HG02610 (cell line): ENCODE measurements around the gene SLC2A1.
A peak's percentile ranks its signal among the peaks of the same experiment; 100 is the strongest.

Experiments used
- ATAC-seq: cut with Tn5 transposase; IDR thresholded peaks from one replicate; pipeline ENCODE4 v1.9.1; 2021; ENCODE audit warnings: mild to moderate bottlenecking, moderate library complexity; ENCODE audit not compliant: unreplicated experiment

Gene SLC2A1

DNA sequence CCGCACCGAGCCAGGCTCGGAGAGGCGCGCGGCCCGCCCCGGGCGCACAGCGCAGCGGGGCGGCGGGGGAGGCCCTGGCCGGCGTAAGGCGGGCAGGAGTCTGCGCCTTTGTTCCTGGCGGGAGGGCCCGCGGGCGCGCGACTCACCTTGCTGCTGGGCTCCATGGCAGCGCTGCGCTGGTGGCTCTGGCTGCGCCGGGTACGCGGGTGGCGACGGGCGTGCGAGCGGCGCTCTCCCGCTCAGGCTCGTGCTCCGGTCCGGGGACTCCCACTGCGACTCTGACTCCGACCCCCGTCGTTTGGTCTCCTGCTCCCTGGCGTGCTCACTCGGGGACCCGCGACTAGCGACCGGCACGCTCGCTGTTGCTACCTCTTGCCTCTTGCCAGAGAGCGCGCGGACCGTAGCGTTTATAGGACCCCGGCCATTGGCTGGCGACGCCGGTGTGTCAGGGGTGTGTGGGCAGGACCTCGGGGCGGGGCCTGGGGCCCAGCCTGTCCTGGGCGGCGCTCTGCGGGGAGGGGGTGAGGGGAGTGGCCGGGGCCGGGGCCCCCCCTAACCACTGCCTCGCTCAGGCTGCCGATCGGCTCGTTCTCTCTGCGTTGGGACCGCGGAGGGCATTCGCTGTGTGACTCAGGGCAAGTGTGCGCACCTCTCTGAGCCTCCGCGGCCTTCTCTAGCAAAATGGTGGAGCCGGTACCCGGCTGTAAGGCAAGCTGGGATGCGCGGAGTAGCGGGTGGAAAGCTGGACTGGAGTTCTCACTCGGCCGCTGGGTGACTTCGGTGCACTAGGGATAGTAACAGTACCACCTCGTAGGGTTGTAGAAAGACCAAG is at the start of gene SLC2A1:
SLC2A1 (minus strand) TSS at position 381 of the 832 bp plus-strand sequence; CDS start at position 164, 217 bp downstream.
- peak; percentile 80 for ATAC-seq

DNA sequence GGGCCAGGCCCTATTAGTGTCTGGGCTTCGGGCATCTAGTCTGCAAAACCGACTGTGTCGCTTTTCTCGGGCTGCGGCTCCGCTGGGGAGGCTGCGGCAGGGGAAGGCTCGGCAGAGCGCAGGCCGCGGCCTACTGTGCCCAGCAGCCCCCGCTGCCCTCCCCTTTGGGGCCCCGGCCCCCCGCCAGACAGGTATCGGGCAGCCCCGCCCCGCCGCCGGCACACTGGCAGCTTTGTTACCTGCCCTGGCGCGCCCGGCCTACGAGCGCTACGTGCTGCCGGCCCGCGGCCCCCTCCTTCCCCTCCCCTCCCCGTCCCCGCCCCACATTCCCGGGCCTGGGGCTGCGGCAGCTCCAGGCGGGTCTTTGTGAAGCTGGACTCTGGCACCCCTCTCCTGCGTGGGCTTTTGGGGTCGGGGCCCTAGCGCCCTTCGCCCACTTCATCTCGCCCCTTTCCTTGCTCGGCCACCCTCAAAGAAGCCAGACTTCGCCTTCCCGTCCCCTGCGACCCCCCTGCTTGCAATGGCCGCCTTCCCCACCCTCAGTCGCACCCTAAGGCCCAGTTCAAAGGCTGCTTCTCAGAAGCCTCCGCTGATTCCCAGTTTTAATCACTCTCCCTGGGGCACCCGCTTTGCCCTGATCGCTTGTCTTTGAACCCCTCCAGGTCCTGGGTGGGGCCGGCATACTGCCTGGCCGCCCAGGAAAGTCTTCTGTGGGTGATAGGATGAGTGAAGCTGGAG is 48.9 kb upstream of the SLC2A1 start:
- ATAC-seq, result no peak

DNA sequence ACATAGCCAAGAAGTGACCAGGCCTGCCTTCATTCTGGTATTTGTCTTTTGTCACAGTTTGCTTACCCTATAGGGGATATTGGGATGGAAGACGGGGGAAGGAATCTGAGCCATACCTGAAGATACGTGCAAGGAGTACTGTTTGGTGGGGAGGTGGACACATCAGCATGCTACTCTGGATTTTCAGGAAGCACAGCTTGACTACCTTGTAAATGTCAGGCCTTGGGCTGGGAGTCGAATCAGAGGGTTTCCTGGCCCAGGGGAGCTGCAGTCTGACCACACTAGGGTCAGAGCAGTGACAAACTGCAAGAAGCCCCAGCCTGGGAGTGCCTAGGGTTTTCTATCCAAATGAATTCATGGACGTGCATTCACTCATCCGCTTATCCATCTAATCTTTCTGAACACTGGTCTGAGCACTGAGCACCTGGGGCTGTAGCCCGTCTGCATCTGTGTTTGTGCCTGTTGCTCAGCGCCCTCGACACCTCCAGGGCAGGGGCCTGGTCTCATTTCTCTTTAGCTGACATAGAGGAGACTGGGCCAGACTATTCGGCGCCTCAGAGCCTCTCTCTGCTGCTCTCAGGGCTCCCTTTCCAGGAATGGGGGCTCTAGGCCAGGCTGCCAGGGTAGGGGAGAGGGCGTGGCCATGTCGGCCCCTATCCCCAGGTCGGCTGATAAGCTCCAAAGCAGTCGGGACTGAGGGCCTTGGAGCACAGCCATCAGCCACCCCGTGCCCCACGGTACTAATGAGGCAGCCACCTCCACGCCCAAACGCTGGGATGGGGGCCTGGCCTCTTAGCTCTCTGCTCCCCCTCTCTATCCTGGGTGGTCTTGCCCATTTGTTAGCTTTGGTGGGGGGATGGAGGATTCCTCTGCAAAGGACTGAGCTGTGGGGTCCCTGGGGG is 47.0 kb upstream of the SLC2A1 start:
- ATAC-seq, result no peak

DNA sequence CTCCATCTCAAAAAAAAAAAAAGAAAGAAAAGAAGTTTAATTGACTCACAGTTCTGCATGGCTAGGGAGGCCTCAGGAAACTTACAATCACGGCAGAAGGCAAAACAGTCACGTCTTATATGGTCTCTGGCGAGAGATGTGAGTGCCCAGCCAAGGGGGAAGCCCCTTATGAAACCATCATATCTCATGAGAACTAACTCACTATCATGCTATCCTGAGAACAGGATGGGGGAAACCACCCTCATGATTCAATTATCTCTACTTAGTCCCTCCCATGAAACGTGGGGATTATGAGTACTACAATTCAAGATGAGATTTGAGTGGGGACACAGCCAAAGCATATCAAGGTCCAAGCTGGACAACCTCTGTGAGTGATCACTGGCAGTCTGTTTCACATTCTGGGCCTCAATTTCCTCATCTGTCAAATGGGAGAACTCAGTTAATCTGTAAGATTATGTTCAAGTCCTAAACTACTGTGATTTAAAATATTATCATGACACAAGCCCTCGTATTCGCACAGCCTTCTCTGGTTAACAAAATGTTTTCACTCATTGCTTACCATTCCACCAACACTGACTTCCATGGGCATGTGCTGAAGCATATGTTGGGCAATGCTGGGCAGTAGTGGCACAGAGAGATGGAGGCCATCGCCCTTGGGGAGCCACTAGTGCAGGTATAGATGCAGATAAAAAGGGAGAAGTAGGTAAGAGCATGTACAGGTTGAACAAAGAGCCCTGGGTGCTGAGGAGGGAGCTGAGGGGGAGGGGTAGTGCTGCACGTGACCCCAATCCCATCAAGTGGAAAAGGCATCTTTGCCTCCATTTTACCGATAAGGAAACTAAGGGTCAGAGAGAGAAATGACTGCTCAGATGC is 46.2 kb upstream of the SLC2A1 start:
- ATAC-seq, result no peak

DNA sequence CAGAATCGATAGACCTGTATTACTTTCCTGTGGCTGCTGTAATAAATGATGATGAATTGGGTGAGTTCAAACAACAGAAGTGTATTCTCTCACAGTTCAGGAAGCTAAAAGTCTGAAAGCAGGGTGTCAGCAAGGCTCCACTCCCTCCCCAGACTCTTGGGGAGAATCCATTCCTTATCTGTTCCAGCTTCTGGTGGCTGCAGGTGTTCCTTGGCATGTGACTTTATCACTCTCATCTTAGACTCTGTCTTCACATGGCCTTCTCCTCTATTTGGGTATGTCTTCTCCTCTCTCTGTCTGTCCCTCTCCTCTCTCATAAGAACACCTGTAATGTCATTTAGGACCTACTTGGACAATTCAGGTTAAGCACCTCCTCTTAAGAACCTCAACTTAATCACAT is 44.1 kb upstream of the SLC2A1 start:
- ATAC-seq, result no peak

DNA sequence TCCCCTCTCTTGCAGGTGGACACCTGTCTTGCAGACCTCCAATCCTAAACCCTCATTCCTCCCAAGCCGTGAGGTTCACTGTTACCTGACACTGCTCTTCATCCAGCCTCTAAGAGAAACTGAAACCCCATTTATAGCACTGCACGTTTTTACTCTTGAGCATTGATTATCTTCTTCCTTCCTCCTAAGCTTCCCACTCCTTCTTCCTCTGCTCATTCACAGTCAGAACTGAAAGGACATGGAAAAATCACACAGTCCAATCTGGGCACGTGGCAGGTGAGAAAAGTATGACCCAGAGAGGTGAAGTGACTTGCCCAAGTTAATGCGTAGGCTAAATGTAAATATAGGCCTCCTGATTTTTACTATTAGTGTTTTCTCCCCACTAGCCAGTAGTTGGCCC is 43.4 kb upstream of the SLC2A1 start:
- no peak for ATAC-seq

DNA sequence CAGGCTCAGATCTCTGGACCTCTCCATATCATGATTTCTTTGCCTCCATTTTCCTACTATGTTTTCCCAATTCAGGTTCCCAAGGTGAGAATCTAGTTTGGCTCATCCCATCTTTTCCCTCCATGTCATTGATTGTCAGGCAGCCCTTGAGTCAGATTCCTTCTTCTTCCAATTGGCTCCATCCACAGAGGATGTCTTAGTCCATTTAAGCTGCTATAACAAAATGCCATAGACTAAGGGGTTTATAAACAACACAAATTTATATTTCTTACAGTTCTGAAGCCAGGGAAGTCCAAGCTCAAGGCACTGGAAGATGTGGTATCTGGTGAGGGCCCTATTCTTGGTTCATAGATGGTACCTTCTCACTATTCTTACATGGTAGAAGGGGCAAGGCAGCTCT is 42.8 kb upstream of the SLC2A1 start:
- ATAC-seq, result no peak

DNA sequence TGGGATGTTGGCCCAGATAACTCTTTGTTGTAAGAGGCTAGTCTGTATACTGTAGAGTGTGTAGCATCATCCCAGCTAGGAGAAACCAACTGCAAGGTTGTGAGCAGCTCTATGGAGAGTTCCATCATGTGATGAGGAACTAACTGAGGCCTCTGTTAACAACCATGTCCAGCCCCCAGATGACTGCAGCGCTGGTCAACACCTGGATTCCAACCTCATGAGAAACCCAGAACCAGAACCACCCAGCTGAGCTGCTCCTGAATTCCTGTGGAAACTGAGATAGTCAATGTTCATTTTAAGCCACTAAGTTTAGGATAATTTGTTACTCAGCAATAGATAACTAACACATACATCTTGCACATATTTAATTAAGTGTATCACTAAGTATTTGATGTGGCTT is 41.6 kb upstream of the SLC2A1 start:
- no peak for ATAC-seq

DNA sequence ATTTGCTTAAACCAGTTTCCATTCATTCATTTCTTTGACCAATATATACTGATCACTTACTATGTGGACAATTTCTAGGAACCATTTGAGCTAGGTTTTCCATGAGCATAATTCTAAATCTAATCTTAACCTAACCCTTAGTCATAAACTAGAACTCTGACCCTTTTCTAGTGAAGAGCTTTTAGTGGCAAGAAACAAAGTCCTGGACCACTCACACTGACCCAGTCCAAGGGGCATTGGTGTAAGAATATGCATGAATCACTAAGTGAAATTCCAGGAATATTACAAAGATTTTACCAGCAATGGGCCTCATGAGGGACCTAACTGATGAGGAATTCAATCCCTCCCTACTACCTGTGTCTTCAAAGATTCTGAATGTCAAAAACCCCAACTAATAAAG is 40.6 kb upstream of the SLC2A1 start:
- ATAC-seq, result no peak

DNA sequence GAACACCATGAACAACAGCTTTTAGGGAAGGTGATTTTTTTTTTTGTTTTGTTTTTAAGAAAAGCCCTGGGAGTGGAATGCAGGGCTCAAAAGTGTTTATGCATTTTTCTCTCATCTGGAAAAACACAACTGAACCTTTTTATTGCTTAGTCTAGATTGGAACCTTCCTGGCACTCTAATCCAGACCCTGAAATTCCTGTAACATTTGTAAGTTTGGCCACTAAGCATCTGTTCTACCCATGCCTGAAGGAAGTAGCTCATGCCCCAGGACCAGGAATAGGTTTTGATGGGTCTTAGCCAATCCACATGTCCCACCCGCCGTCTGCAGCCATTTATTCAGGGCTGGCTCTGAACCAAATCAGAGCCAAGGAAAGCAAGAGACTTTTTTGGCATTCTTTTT is 39.7 kb upstream of the SLC2A1 start:
- no peak for ATAC-seq

DNA sequence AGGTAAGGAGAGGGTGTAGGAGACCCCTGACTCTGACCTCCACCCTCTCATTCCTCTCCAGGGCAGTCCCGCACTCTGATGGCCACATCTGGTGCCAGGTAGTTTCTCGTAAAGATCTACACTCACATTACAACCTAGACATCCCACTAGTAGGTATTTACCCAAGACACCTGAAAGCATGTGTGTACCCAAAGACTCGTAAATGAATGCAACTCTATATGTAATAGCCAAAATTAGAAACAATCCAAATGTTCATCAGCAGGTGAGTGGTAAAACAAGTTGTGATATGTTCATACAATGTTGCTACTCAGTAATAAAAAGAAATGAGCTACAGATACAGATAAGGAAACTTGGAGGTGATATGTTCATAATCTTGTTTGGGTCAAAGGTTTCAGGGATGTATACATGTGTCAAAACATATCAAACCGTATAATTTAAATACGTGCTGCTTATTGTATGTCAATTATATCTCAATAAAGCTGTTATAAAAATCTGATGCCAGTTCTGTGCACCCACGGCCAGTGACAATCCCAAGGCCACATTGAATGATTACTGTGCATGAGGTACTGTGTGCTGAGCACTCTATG is 37.8 kb upstream of the SLC2A1 start:
- no peak for ATAC-seq

DNA sequence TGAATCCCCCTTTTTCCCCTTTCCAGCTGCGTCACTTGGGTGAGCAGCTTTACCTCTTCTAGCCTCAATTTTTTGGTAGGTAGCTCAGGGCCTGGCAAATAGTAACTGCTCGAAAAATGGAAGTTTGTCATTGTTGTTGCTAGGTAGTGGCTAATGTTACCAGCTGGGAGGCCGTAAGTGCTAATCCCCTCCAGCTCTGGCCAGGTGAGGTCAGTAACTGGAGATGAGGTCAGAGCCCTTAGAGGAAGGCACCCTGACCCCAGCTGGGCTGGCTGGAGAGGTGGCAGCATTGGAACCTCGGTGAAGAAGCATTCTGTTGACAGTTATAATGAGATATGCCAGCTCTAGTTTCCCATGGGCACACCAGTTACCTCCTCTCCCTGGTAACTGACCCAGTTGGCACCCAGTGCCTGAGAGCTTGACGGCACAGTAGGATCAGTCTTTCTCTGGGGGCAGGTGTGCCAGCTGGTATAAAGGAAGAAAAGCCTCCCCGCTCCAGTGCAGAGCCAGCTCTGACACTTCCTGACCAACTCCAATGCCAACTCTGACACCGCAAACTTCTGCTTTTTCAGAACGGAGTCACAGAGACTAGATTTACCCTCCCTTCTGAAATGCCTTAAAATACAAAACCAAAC is 35.0 kb upstream of the SLC2A1 start:
- ATAC-seq, result no peak

DNA sequence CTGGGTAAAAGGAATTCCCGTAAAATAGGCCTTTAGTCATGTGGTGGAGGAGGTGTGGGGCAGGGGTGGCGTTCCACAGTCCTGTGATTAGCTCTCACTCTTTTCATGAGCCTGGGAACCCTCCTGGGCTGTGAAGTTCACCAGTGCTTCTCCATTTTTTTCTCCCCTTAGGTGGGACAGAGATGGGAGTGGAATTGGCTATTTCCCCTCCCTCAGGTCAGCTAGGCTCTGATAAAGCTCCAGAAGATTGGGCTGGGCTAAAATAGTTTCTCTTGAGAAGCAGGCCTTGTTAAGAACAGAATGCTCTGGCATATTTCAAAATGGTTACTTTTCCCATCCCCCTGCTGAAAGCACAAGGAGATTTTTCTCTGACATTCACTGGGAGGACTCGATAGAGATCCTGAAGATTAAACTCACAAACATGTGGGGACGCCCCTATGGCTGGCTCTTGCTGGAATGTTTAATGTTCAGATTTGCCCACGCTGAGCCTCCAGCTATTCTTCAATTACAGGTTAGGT is 33.4 kb upstream of the SLC2A1 start:
- ATAC-seq, result no peak

DNA sequence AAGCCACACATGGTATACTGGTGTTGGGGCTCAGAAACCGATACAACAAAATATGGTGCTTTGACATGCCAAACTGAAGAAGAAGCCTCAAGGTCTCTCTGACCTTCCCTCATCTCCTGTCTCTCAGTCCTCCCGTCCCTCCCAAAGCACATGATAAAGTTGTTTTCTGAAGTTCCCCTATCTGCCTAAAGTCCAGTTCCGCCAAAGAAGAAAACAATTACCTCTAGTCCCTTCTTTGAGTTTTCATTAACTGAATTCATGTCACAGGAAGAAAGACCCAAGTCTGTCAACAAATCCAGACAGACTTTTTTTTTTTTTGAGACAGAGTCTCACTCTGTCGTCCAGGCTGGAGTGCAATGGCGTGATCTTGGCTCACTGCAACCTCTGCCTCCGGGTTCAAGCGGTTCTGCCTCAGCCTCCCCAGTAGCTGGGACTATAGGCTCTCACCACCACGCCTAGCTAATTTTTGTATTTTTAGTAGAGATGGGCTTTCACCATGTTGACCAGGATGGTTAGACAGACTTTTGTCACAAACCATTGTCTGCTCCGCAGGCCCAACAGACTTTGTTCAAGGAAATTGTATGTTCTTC is 32.2 kb upstream of the SLC2A1 start:
- no peak for ATAC-seq

DNA sequence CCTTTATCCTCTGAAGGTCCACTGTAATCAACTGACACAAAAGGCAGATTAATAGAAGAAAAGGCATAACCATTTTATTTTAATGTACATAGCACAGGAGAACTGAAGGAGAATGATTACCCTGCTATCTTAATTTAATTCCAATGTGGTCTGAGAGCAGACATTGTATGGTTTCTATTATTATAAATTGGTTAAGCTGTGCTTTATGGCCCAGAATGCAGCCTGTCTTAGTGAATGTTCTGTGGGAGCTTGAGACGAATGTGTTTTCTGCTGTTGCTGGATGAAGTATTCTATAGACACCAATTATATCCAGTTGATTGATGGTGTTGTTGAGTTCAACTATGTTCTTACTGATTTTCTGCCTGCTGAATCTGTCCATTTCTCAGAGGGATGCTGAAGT is 25.0 kb upstream of the SLC2A1 start:
- ATAC-seq, result no peak

DNA sequence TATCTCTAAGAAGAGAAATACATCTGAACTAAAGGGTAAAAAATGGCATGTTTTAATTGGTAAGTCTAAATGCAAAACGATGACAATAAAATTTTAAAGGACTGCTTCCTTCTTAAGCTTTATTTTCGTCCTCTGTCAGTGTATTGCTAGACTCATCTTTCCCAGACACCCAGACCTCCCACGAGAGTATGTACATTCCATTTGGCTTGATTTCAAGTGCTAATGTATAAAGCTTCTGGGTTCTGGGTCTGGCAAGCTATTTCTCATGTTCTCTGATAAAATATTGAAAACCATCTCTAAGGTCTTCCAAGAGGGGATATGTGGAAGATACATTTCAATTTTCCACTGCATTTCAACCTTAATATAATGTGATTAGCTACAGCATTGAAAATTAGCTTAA is 24.6 kb upstream of the SLC2A1 start:
- no peak for ATAC-seq

DNA sequence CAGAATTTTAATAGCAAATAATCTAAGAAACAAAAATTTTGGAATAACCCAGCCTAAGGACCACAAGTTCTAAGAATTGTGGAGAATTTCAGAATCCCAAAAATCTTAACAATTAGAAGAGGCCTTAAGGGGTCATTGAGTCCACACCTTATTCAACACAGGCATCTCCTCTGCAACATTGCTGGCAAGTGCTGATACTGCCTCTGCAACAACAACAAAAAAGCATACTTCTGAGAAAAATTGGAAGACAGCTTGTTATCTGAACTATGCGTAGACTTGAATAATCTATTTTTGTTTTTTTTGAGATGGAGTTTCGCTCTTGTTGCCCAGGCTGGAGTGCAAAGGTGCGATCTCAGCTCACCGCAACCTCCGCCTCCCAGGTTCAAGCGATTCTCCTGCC is 24.0 kb upstream of the SLC2A1 start:
- ATAC-seq, result no peak

DNA sequence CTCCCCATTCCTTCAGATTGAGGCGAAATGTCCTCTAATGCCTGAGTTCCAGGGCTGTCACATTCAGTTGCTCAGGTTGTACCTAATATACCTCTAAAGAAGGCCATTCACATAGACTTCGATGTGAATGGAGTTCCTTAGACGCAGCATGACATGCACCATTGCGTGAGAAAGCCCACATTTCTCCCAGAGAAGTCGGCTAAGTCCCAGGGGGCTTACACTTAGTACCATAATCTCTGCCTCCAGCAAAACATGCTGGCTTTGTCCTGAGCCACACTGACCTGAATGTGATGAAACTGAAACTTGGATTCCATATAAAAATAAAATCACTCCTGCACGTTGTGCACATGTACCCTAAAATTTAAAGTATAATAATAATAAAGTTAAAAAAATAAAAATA is 23.2 kb upstream of the SLC2A1 start:
- ATAC-seq, result no peak

DNA sequence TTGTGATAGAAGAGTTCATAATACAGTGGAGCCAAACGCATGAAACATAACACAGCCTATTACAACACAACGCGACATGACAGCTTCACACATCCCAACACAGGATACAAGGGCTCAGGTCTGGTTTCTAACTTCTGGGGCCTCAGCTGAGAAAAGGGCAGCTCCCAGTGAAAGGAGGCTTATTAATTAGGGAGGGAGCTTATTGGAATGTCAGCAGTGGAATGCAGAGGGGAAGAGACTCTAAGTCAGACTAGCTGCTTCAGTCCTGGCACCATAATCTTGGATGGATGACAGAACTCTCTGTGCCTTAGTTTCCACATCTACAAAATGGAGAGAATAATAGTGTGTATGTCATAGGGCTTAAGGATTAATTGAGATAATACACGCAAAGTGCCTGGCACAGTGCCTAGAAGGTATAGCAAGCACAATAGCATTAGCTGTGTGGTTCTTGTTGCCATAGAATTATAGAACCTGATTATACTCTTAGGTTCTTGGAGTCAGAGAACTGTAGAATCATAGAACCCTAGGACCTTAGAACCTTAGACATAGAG is 22.7 kb upstream of the SLC2A1 start:
- no peak for ATAC-seq
